NCI-H345 treated with DMSO at 0.1 percent for 48 hours (cell line): Measurements from ENCODE around the gene FBXL7.

Experiments used
- DNase-seq: peaks from one replicate; lab custom pipeline; 2025; ENCODE audit not compliant: unreplicated experiment; lab: John Stamatoyannopoulos, UW

FBXL7 gene

DNA sequence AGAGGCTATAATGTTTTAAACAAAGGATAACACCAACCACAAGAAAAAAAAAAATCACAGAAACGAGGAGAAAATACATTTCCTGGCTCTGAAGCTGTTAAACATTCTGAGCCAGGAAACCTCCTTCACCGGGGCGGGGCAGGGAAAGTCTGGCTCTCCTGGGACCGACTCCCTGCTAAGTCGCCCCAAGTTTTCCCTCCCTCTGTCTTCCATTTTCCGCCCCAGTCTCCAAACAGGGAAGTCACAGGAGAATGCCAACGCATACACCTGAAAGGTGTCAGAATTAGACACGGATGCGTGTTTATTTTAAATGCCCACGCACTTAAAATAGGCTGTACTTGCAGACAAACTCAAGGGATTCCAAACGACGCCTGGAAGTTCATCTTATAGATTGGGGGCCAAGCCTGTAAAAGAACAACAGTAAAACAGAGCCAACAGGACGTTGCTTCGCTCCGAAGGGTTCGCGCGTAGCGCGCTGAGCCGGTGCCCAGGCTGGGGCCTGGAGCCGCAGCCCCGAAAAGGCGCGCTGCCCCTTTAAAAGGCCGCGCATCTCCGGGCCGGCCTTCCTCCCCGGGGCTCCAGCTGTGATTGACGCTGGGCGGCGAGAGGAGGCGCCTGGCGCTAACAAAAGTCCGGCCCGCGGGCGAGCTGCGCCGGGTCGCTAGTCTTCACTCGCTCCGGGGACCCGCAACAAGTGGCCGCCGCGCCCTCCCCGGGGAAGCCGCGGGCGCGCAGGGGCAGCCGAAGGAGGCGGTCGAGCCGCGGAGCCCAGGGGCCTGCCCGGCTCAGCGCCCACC is at the start of gene FBXL7:
FBXL7 (plus strand) TSS at position 653 of the 797 bp plus-strand sequence.
- no peak for DNase-seq

DNA sequence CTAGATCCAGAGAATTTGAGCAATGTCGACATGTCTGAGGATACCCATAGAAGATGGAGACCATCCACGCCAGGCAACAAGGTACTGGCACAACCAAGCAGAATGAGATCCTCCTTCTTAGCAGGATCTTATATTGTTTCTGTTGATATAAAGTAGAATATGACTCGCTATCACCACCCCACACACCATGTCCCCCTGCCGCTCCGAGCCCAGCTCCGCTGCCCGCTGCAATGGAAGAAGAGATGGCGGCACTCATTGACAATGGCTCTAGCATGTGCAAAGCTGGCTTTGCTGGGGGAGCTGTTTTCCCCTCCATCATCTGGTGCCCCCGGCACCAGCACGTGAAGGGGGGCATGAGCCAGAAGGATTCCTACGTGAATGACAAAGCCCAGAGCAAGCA is 49.5 kb upstream of the FBXL7 start:
- DNase-seq = no peak

DNA sequence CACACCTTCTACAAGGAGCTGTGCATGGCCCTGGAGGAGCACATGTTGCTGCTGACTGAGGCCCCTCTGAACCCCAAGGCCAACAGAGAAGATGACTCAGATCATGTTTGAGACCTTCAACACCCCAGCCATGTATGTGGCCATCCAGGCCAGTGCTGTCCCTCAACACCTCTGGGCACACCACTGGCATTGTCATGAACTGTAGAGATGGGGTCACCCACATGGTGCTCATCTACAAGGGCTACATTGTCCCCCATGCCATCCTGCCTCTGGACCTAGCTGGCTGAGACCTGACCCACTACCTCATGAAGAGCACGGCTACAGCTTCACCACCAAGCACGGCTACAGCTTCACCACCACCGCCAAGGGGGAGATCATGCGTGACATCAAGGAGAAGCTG is 49.0 kb upstream of the FBXL7 start:
- no peak for DNase-seq

DNA sequence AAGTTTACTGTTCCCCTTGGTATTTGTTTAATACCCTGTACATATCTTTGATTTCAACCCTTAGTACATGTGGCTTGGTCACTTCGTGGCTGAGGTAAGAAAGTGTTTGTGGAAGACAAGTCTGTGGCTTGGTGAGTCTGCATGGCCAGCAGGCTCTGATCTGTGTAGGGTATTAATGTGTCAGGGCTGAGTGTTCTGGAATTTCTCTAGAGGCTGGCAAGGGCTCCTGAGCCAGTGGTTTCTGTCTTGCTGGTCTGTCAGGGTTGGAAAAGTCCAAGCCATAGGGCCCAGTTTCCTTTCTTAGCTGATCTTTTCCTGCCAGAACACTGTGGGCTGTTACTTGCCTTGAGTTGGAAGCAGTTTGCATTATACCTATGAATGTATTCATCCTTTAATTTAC is 48.0 kb upstream of the FBXL7 start:
- no peak for DNase-seq

DNA sequence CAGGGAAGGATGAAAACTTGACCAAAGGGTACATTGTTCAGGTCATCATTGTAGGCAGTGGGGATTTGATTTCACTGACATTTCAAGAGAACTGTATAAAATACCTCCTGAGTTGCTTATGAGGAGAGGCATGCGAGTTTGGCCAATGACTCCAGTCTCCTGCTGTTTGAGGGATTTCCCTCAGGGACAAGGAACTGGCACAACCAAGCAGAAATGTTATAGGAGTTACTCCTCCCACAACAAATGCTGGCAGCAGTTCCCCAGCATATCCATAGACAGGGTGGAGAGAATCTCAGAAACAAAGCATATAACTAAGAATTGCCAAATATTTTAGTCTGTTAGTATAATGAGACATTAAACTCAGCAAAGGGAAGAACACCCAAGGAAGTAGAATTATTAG is 47.2 kb upstream of the FBXL7 start:
- no peak for DNase-seq

DNA sequence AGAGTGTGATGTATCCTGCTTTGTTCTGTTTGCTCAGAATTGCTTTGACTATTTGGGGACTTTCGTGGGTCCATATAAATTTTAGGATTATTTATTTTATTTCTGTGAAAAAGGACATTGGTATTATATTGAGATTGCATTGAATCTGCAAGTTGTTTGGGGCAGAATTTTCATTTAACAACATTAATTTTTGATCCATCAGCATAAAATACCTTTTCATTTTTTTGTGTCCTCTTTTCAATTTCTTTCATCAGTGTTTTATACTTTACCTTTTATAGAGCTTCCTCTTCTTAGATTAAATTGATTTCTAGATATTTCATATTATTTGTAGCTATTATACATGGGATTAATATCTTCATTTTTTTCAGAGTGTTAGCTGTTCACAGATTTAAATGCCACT is 40.8 kb upstream of the FBXL7 start:
- DNase-seq = no peak

DNA sequence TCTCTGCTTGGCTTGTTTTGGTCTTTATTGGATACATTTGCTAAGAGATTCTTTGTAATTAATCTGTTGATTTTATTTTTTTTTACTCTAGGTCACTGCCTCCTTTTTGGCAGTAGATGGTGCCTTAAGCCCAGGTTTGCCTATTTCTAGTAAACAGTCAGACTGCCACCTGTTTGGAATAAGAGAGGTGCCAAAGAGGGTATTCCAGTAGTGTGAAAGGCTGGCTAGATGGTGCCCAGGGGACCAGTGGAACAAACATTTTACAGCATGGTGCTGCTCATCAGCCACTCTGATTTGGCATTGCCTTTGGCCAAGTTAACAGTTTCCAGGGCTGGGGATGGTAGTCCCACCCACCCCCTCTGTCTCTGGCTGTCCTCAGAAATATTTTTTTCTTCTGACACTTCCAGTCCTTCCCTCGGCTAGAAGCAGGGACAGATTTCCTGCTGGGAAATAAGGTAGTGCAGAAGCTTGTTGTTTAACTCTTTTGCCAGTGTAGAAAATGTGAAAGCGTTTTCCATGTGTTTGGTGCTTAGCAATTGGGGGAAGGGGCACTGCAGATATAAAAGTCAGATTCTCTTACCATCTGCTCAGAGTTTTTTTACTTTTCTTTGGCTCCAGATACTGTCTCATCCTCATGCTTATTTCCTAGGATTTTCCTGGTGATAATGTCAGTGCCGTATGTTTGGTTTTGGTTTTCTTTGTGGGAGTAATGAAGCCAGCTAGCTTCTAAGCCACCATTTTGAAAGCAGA is 36.6 kb upstream of the FBXL7 start:
- DNase-seq = no peak

DNA sequence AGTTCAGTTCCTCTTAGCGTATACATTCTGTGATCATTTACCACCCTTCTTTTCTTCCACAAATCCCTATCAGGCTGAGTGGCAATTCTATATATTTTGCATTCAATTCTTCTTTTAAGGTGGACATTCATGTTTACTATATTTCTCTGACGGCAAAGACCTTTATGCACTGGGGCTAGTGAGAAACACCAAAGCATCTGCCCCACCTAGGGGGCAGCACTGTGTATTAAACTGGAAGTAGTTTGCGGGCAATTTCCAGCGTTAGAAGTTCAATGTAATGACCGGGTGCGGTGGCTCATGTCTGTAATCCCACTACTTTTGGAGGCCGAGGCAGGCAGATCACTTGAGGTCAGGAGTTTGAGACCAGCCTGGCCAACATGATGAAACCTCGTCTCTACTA is 27.9 kb upstream of the FBXL7 start:
- DNase-seq = no peak

DNA sequence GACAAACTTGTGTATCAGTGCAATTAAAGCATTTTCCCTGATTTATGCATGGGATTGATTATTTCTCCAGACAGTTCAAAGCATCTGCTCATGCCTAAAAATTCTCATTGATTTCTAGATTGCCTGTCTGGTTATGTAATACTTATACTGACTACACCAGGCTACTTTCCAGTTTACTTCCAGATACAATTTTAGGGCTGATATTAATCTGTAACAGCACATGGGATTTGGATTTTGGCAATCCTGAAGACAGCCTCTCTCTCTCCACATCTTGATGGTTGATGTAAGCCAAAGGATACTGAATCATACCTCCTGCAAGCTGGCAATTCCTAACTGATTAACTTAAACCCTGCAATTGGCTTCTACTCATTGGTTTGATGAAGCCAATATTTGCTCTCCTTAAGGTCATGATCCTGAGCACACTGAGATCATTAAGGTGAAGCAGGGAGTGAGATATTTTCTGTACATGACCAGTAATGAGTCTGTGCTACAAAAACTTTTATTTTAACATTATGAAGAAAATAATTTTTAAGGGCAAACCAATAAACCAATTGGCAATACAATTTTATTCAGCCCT is 25.7 kb upstream of the FBXL7 start:
- DNase-seq = no peak

DNA sequence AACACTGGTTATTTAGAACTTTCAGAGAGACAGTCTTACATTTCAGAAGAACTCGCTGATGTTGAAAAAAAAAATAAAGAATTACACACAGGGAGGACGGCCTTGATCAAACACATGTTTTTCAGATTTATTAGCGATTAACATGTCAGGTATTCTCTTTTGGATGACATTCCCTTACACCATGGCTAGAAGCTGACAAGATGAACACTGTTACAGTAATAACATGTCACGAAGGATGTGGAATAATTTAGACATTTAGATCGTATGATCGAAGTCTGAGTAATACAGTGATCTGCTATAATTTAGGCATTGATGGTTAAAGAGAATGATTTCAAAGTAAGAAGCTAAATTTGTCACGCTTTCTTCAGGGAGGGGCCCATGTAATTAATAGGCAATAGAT is 24.6 kb upstream of the FBXL7 start:
- no peak for DNase-seq

DNA sequence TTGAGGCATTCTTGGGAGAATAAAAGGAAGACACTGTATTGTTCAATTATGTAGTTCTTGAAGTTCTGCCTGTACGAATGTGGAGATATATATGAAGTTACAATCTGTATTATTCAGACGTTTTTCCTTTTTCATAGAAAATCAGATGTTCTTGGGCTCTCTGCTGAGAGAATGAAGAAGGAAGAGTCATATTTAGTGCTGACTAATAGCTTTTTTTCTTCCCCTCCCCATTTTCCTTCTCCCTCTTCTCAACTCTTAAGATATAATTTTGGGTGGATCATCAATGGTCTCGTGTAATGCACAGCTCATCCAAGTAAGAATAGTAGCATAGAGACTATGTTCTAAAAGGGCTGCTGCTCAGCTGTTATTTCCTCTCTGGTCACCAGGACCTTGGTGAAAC is 23.0 kb upstream of the FBXL7 start:
- no peak for DNase-seq

DNA sequence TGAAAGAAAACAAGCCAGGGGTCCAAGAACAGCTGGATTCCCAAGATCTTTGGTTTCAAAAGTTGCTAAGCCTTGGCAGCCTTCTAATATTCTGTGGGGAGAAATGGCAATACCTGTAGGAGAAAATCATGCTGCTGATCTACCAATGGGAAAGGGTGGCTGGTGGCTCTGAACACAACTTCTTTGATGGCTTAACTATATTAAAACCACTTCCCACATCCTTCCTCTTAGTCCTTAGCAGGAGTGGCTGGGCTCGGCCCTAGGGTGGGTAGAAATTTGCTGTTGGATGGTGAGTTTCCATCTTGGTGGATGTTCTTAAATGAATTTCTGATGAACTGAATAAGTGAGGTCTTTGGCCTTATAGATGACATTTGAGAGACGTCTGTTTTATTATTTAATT is 19.5 kb upstream of the FBXL7 start:
- no peak for DNase-seq

DNA sequence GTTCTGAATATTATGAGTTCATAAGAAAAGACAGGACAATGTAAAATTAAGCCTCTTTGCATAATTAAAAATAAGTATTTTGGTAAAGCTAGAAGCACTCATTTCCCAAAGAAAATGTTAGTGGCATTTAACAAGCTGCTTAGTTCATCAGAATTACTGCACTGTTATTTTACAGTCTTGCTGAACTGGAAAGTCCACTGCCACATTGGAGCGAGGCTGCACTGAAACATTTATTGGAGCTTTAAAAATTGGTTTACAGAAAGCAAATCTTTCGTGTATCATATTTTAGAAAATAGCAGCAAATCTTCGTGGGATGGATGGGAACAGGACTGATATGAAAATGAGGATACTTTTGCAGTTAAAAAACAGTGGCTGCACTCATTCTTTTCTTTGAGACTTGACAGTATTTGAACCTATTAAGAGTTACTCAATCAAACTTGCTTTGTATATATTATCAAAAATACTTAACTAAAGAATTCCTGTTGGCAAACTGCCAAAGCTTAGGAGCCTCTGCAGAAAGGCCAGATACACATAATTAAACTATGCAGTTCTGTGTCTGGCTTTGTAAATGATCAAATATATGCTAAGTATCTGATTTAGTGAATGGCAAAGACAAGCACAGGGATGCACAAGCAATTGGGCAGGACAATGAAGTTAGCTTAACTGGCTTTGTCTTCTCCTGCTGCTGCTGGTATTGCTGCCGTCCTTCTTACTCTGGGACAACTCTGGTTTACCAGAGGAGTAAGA is 16.5 kb upstream of the FBXL7 start:
- DNase-seq = no peak

DNA sequence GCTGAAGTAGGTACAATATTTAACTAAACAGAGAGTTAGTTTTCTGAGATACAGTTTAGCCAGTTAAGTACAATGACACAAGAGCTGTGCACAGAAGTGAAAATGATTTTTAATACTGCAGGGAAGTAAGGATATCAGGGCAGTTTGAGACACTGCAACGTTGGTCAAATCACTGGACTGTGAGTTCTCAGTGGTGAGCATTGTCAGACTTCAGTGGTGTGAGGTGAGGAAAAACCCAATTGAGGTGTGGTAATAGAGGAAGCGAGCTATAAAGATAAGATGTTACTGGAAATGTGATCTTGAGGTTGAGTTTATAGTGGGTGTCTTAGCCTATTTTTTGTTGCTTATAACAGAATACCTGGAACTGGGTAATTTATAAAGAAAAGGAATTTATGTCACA is 12.8 kb upstream of the FBXL7 start:
- no peak for DNase-seq

DNA sequence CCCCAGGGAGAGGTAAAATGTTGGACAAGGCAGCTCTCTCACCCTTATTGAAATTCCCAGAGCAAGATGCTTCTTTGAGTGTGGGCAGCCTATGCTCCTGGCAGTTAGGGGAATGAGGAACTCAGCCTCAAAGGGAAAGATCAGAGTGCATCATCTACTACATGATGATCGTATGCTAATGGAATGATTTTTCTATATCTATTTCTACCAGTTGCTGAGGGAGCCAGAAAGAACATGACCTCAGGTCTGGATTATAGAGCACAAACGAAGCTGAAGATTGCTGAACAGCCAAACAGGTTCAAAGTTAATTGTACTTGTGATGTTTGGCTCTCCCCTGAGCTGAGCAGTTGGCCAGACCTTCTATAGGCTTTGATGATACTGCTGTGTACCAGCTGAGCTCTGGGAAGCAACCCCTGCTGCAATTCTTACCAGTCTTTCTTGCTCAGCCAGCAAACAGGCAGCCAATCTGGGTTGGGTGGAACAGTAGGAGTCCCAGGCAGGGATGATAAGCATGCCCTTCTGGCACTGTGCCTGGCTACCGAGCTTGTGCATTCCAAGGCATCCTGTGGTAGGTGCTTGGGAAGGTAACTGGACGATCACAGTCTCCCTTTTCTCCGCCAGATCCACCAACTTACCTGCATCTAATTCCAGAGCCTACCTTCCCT is 10.3 kb upstream of the FBXL7 start:
- DNase-seq = no peak

DNA sequence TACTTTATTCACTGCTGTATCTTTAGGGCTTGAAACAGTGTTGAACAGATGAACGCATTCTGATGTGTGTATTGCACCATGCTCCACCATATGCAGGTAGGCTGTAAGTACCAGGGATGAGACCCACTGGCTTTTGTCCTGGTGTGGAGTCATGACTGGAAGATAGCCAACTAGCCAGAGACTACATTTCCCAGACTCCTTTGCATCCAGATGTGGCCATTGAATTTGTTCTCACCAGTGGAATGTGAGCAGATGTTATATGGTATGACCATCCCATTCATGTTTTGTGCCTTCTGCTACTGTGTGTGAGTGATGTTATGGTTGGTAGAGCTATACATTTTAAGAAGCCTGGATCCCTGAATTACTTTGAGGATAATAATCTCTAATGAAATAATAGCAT is 7.4 kb upstream of the FBXL7 start:
- no peak for DNase-seq

DNA sequence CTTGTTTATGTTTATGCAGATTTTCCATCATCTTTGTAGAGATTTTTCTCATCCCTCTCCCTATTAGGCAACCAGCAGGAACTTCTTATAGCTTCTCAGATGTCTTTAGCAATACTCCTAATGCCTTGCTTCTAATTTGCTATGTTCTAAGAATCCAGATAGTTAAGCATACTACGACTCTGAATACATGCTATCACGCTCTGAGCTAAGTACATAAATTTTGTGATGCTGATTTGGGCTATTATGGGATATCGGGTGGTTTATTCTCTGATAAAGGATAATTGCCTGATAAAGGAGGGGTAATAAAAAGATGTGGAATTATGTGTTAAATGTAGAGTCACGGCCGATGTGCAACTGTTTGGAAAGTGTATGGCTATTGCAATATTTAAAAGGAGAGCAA is 6.5 kb upstream of the FBXL7 start:
- DNase-seq = no peak

DNA sequence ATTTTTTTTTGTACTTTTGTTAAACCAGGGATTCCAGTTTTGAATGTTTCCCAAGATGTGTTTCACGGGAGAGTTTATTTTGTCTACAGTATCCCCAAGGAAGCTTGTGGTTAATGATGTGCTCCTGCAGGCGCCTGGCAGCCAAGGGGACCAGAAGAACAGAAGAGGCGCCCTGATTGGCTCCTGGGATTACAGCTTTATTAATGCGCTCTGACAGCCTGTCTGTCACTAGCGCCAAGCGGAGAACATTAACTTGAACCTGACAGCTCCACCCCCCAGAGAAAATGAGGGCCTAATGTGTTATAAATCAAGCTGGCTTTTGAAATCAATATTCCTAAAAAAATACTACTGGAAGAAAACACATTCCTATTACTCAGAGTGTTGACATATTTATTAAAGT is 5.0 kb upstream of the FBXL7 start:
- no peak for DNase-seq

DNA sequence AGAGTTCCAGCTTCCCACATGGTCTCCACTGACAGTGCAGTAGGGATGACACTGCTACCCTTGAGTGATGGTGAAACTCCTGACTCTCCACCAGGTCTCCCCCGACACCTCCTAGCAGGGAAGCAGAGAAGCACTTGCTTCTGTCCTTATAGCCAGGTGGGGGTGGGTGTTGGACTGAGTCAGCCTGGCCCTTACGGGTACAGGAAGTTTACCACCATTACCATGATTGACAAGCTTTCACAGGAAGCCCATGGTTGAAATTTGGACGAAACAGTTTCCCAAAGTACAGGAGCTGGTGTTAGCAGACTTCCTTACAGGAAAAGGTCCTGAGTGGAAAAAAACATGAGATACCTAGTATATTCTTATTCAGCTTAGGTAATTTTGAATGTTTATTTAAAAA is 3.1 kb upstream of the FBXL7 start:
- no peak for DNase-seq

DNA sequence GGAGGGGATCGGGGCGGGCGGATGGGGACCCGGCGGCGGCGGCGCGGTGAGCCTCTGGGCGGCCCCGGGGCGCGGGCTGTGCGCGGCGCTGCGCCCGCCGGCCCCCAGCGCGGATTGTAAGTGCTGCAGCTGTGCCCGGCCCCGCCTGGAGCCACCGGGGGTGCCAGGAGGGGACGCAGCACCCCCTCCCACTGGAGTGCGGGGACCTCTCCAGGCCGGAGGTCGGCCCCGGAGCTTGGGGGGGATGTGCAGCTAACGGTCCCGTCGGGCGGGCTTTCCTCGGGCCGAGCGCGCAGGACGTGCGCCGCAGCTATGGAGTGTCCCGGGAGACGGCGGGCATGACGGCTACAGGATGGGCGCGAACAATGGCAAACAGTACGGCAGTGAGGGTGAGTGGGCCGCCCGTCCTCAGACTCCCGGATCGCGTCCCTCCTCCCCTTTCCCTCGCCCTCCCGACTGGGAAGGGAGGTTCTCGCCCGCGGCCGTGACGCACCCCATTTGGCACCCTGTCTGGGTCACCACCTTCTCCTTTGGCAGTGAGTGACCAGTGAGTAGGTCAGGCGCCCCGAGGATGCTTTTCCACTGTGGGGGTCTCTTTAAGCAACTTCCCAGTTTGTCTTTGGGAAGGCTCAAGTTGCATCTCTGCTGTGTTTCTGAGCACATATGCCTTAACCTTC is 483 bp downstream of the FBXL7 start:
- DNase-seq = no peak
